GM18505 (cell line): ENCODE measurements around the gene MYO9B.
"Not testable (repeated sequence)": the region's sequence is repeated elsewhere in the genome, so short reads cannot be mapped to it uniquely, and the experiment has no call there.

Experiments
- ATAC-seq: cut with Tn5 transposase; IDR thresholded peaks from one replicate; pipeline ENCODE4 v1.9.1; 2021; ENCODE audit not compliant: unreplicated experiment
- POLR2A ChIP-seq: IDR thresholded peaks from 4 replicates; pipeline ENCODE4 v1.6.1; 2011; ENCODE audit warnings: borderline replicate concordance; ENCODE audit not compliant: insufficient read depth, insufficient read length; ENCODE audit errors: extremely low read depth

Gene MYO9B

DNA sequence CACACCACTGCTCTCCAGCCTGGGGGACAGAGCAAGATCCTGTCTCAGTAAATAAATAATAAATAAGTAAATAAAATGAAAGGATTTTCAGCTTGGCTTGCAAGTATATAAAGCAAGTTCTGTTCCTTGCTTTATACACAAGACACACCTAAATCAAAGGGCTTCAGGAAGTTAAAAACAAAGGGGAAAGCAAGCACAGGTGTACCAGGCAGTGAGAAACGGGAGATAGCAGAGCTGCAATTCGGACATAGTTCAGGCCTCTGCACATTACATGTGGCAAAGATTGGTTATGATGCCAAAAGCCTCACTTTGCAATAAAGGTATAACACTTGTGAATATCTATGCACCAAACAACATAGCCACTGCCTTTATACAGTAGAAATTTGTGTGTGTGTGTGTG, 47.5 kb downstream of the MYO9B start:
- ATAC-seq: no peak
- no peak for TF ChIP-seq POLR2A

DNA sequence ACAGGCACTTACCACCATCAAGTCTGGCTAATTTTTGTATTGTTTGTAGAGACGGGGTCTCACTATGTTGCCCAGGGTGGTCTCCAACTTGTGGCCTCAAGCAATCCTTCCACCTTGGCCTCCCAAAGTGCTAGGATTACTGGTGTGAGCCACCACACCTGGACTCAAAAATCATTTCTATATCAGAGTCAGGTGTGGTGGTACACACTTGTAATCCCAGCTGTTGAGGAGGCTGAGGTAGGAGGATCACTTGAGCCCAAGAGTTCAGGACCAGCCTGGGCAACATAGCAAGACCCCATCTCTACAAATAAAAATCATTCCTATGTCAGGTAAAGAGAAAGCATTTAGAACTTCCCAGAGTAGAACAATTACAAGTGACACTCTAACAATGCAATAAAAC, 48.4 kb downstream of the MYO9B start:
- no peak for ATAC-seq
- TF ChIP-seq POLR2A: no peak

- peak; percentile 48 for ATAC-seq
- no peak for TF ChIP-seq POLR2A
These were observed 49.6 kb downstream of the MYO9B start for GRCh38 chr19:17125062-17125727.

- peak; percentile 76 for TF ChIP-seq POLR2A
- ATAC-seq: peak; percentile 61
These were observed 50.4 kb downstream of the MYO9B start for GRCh38 chr19:17125728-17126677.

DNA sequence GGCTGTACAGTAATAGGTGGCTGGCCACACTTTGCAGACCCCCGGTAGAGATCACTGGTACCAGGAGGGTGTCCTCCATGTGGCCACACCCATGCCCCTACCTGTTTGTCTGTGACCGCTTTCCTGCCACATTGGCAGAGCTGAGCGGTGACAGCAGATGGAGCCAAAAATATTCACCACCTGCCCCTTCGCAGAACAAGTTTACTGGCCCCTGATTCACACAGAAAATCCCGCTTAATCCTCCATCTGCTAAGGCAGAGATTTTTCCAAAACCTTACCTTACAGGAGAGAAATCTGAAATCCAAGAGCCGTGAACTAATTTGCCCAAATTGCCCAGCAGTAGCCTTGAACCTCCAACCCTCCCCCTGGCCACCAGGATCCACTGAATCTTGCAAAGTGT, 52.1 kb downstream of the MYO9B start:
- TF ChIP-seq POLR2A: no peak
- ATAC-seq: no peak

- ATAC-seq: no peak
- no peak for TF ChIP-seq POLR2A
These were observed 52.8 kb downstream of the MYO9B start for GRCh38 chr19:17128403-17128802.

GRCh38 chr19:17128820-17129219, 53.2 kb downstream of the MYO9B start:
- ATAC-seq: no peak
- TF ChIP-seq POLR2A: no peak

DNA sequence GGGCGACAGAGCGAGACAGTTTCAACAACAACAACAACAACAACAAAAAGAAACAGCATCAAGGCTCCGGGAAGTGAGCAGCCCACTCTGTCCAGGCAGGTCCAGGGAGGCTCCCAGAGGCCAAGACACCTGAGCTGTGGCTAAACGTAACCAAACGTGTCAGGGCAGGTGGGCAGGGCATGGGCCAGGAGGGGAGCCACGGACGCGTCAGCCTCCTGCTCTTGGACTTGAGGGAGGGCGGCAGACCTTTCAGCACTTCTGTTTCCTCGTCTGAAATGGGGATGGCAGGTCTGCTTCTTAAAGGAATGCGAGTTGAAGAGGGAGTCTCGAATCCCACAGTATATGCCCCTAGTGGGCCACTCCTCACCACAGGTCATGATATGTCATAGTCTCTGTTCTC, 53.8 kb downstream of the MYO9B start:
- no peak for TF ChIP-seq POLR2A
- ATAC-seq: no peak

DNA sequence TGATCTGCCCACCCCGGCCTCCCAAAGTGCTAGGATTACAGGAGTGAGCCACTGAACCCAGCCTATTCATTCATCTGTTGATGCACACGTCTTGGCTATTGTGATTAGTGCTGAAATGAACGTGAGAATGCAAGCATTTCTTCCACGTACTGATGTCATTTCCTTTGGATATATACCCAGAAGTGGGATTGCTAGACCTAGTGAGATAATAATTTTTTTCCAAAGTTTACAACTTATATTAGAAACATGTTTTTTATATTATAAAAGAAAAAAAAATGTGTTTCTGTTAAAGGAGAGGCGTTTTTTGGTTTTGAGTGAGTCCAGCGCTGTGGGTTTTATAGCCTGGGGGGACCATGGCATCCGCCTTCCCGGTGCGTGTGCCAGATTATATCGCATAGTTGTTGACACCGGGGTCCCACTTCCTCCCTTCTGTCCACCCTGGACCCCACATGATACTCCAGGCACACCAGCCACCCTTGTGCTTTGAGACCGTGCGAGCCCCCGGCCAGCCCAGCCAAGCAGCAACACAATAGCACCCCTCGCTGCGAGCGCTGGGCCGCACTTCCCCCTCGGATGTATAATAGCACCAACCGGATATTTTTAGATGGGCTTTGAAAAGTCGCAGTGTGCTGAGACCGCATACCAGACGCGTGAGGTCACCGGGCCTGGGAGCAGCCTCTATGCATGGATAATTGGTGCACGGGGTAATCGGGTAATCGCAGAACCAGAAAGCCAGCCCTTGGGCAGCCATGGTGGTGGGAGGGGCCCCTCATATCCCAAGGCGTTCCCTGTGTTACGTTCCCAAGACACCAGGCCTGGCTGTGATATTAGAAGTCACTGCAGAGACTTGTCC, 59.6 kb downstream of the MYO9B start:
- TF ChIP-seq POLR2A: peak; percentile 31
- ATAC-seq: peak; percentile 58

GRCh38 chr19:17136021-17136420, 60.4 kb downstream of the MYO9B start:
- ATAC-seq: no peak
- TF ChIP-seq POLR2A: no peak

DNA sequence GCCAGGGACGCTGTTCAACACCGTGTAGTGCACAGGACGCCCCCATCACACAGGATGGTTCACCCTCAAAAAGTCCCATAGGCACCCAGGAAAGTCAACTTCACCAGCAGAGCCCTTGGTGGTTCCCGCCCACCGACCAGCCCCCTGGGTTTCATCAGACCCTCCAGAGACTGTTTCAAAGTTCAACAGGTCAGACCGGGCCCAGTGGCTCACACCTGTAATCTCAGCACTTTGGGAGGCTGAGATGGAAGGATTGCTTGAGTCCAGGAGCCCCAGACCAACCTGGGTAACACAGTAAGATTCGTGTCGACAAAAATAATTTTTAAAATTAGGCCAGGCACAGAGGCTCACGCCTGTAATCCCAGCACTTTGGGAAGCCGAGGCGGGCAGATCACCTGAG, 61.0 kb downstream of the MYO9B start:
- ATAC-seq: no peak
- TF ChIP-seq POLR2A: no peak

DNA sequence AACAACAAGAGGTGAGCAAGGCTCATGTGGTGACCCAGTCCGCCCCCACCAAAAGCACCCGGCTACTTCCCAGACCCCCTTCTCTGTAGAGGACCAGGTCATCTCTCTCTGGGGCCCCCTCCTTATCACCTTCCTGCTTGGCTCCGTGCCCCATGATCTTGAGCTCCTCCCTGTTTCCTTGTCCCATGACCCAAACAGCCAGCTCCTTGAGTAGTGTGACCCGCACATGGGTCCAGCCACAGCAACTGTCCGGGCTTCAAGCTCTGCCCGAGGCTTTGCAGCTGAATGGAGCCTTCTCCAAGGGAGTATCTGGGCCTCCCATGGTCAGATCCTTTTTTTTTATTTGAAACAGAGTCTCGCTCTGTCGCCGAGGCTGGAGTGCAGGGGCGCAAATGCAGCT, 61.8 kb downstream of the MYO9B start:
- no peak for ATAC-seq
- TF ChIP-seq POLR2A: no peak

- ATAC-seq: not testable (repeated sequence)
These were observed 62.7 kb downstream of the MYO9B start for GRCh38 chr19:17138052-17138846.
